ENCODE measurements around the gene MARCHF2. TPM values are rescaled to one million over a fixed set of nuclear protein-coding genes. Genes with fewer than 3 reads are reported as not detected.
"Not testable (repeated sequence)": the region's sequence is repeated elsewhere in the genome, so short reads cannot be mapped to it uniquely, and the experiment has no call there.

The MARCHF2 gene
- total RNA-seq, 2 donors from 2014 or later, result 32.9 to 35.9 TPM

DNA sequence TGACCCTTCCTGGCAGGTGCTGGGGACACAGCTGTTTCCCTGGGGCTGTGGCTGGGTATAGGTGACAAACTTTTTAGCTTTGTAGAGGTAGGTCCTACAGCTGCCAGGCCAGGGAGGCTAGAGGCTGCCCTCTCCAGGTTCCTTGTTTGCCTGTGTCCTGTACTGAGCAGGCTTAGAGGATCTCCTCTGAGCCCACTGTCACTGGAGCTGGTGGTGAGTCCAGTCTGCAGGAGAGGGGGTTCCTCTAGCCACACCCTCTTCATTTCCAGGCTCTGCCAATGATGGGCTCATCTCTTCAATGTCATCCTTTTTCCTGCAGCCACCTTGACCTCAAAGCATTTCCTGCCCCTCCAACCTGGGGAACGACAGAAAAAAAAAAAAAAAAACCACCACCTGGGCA is 35.5 kb upstream of the MARCHF2 start:
- DNase-seq (no peak), ATAC-seq (no peak)
- WGBS, 2 donors, result 50 to 60% methylated on average over 1 of the region's 1 CpG
- H3K27ac ChIP-seq, result no peak overlapping the region
- H3K9me3 ChIP-seq, result no peaks in the 10 kb centered on the region
- no peak overlapping the region for H3K4me3 ChIP-seq
- intact Hi-C loops (cut with DNase I), result no loop called here
- TF ChIP-seq POLR2A (IDR thresholded peaks at IDR 0.05), result no peak
- no peaks in the 10 kb centered on the region for H3K27me3 ChIP-seq
- no peaks in the 10 kb centered on the region for H3K36me3 ChIP-seq (replicated peaks in 1 of 2; ENCODE audit: insufficient read depth in 1 of 2, low read depth in 2 of 2)
- H3K4me1 ChIP-seq, result peaks cover 30% of the 10 kb centered on the region

DNA sequence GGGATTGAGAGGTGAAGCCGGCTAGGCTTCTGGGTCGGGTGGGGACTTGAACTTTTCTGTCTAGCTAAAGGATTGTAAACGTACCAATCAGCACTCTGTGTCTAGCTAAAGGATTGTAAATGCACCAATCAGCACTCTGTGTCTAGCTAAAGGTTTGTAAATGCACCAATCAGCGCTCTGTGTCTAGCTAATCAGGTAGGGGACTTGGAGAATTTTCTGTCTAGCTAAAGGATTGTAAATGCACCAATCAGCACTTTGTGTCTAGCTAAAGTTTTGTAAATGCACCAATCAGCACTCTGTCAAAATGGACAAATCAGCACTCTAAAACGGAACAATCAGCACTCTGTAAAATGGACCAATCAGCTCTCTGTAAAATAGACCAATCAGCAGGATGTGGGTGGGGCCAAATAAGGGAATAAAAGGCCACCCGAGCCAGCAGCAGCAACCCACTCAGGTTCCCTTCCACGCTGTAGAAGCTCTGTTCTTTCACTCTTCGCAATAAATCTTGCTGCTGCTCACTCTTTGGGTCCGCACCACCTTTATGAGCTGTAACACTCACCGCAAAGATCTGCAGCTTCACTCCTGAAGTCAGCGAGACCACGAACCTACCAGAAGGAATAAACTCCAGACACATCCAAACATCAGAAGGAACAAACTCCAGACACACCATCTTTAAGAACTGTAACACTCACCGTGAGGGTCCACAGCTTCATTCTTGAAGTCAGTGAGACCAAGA is 33.8 kb upstream of the MARCHF2 start:
- ATAC-seq; intact Hi-C loops (cut with DNase I); H3K27ac ChIP-seq; DNase-seq; H3K4me3 ChIP-seq; H3K27me3 ChIP-seq; H3K9me3 ChIP-seq; H3K36me3 ChIP-seq (replicated peaks in 1 of 2; ENCODE audit: insufficient read depth in 1 of 2, low read depth in 2 of 2): not testable (repeated sequence)
- 92 to 97% methylated on average over 13 of the region's 13 CpGs for WGBS, 2 donors
- H3K4me1 ChIP-seq, result peaks cover 13% of the 10 kb centered on the region

DNA sequence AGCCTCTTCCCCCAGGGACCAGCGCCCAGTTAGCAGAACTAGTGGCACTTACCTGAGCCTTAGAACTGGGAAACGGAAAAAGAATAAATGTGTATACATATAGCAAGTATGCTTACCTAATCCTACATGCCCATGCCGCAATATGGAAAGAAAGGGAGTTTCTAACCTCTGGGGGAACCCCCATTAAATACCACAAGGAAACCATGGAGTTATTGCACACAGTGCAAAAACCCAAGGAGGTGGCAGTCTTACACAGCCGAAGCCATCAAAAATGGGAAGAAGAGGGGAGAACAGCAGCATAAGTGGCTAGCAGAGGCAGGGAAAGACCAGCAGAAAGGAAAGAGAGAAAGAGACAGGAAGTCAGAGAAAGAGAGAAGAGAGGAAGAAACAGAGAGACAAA is 28.5 kb upstream of the MARCHF2 start:
- H3K9me3 ChIP-seq; intact Hi-C loops (cut with DNase I); H3K27me3 ChIP-seq; ATAC-seq; H3K4me3 ChIP-seq; DNase-seq; H3K36me3 ChIP-seq (replicated peaks in 1 of 2; ENCODE audit: insufficient read depth in 1 of 2, low read depth in 2 of 2): not testable (repeated sequence)
- Histone ChIP-seq H3K27ac (peak overlapping the region in 1 of 4 donors; percentile 17), H3K4me1 (peaks cover 57% of the 10 kb centered on the region)
- WGBS, 2 donors, result 77 to 95% methylated on average over 4 of the region's 4 CpGs

DNA sequence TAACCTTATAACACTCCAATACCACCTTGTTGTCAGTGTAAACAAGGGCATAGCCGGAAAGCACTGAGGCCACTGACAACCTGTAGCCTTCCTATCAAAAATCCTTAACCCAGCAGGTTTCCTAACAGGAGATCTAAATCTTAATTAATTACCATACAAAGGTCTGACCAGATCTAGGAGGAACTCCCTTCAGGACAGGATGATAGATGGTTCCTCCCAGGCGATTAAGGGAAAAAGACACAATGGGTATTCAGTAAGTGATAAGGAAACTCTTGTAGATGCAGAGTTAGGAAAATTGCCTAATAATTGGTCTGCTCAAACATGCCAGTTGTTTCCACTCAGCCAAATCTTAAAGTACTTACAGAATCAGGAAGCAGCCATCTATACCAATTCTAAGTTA is 28.0 kb upstream of the MARCHF2 start:
- peak overlapping the region; percentile 57 to 100 (median 70) for H3K27ac ChIP-seq
- intact Hi-C loops (cut with DNase I); H3K4me3 ChIP-seq; ATAC-seq; H3K36me3 ChIP-seq (replicated peaks in 1 of 2; ENCODE audit: insufficient read depth in 1 of 2, low read depth in 2 of 2); H3K27me3 ChIP-seq; H3K9me3 ChIP-seq; DNase-seq: not testable (repeated sequence)
- whole genome bisulfite sequencing, 2 donors, result 23 to 24% methylated on average over 2 of the region's 2 CpGs
- H3K4me1 ChIP-seq, result peaks cover 59% of the 10 kb centered on the region

DNA sequence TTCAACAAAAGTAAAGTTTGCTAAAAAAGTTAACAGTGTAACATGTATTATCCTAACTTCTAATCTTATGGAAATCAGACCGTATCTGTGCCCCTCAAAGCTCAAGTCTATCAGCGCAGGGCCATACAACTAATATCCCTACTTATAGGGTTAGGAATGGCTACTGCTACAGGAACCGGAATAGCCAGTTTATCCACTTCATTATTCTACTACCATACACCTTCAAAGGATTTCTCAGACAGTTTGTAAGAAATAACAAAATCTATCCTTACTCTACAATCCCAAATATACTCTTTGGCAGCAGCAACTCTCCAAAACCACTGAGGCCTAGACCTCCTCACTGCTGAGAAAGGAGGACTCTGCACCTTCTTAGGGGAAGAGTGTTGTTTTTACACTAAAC is 27.5 kb upstream of the MARCHF2 start:
- H3K4me3 ChIP-seq; H3K36me3 ChIP-seq (replicated peaks in 1 of 2; ENCODE audit: insufficient read depth in 1 of 2, low read depth in 2 of 2); DNase-seq; H3K9me3 ChIP-seq; H3K27me3 ChIP-seq; ATAC-seq; intact Hi-C loops (cut with DNase I): not testable (repeated sequence)
- Histone ChIP-seq H3K27ac (peak overlapping the region; percentile 57 to 100 (median 70)), H3K4me1 (peaks cover 59% of the 10 kb centered on the region)
- WGBS, 2 donors, result 31 to 47% methylated on average over 3 of the region's 3 CpGs

DNA sequence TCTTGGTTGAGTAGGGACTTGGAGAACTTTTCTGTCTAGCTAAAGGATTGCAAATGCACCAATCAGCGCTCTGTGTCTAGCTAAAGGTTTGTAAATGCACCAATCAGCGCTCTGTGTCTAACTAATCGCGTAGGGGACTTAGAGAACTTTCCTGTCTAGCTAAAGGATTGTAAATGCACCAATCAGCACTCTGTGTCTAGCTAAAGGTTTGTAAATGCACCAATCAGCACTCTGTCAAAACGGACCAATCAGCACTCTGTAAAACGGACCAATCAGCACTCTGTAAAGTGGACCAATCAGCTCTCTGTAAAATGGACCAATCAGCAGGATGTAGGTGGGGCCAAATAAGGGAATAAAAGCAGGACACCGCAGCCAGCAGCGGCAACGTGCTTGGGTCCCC is 26.7 kb upstream of the MARCHF2 start:
- H3K9me3 ChIP-seq; intact Hi-C loops (cut with DNase I); ATAC-seq; H3K36me3 ChIP-seq (replicated peaks in 1 of 2; ENCODE audit: insufficient read depth in 1 of 2, low read depth in 2 of 2); H3K4me3 ChIP-seq; H3K27me3 ChIP-seq; DNase-seq: not testable (repeated sequence)
- WGBS, 2 donors, result 80% methylated on average over 7 to 9 of the region's 9 CpGs
- peaks cover 66% of the 10 kb centered on the region for H3K4me1 ChIP-seq
- H3K27ac ChIP-seq, result peak overlapping the region; percentile 57 to 100 (median 70)

DNA sequence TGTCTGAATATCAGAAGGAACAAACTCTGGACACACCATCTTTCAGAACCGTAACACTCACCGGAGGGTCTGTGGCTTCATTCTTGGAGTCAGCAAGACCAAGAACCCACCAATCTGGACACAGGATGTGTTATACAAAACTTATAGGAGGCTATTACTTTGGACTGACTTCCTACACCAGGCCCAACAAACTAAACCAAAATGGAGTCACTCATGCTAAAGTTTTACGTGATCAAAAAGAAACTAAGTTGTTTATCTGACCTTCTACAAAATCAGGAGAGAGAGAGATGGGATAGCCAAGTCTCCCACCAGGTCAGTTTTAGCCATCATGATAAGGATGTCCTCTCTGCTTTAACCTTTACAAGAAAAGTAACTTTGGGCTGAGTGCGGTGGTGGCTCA is 26.1 kb upstream of the MARCHF2 start:
- Histone ChIP-seq H3K9me3 (no peaks in the 10 kb centered on the region), H3K36me3 (replicated peaks in 1 of 2; ENCODE audit: insufficient read depth in 1 of 2, low read depth in 2 of 2) (no peaks in the 10 kb centered on the region), H3K4me3 (no peak overlapping the region), H3K27me3 (no peaks in the 10 kb centered on the region), H3K27ac (peak overlapping the region in 3 of 4 donors; percentile 100), H3K4me1 (peaks cover 71% of the 10 kb centered on the region)
- 70 to 81% methylated on average over 4 of the region's 4 CpGs for WGBS, 2 donors
- intact Hi-C loops (cut with DNase I), result no loop called here
- ATAC-seq (no peak), DNase-seq (no peak)
- TF ChIP-seq POLR2A (IDR thresholded peaks at IDR 0.05), result no peak
- TF ChIP-seq, protein P1, sequence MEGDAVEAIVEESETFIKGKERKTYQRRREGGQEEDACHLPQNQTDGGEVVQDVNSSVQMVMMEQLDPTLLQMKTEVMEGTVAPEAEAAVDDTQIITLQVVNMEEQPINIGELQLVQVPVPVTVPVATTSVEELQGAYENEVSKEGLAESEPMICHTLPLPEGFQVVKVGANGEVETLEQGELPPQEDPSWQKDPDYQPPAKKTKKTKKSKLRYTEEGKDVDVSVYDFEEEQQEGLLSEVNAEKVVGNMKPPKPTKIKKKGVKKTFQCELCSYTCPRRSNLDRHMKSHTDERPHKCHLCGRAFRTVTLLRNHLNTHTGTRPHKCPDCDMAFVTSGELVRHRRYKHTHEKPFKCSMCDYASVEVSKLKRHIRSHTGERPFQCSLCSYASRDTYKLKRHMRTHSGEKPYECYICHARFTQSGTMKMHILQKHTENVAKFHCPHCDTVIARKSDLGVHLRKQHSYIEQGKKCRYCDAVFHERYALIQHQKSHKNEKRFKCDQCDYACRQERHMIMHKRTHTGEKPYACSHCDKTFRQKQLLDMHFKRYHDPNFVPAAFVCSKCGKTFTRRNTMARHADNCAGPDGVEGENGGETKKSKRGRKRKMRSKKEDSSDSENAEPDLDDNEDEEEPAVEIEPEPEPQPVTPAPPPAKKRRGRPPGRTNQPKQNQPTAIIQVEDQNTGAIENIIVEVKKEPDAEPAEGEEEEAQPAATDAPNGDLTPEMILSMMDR (IDR thresholded peaks at IDR 0.05), result no peak
